GM18526 (cell line): Measurements from ENCODE around the gene TRIM10.

Experiments used
- POLR2A ChIP-seq: IDR thresholded peaks from 3 replicates; pipeline ENCODE4 v1.6.1; 2011; ENCODE audit not compliant: insufficient read length; ENCODE audit errors: extremely low read depth

The TRIM10 gene

GRCh38 chr6:30160785-30161531 lies at the start of gene TRIM10:
Gene TRIM10, minus strand, starts transcription at chr6:30161211. Its CDS starts 353 bp downstream, at chr6:30160858.
- no peak for TF ChIP-seq POLR2A

GRCh38 chr6:30207619-30208295 lies 46.7 kb upstream of the TRIM10 start:
- TF ChIP-seq POLR2A: no peak

GRCh38 chr6:30206799-30207618 lies 46.0 kb upstream of the TRIM10 start:
- no peak for TF ChIP-seq POLR2A

GRCh38 chr6:30206152-30206551 lies 45.1 kb upstream of the TRIM10 start:
- TF ChIP-seq POLR2A: no peak

GRCh38 chr6:30204116-30204515 lies 43.1 kb upstream of the TRIM10 start:
- no peak for TF ChIP-seq POLR2A

- TF ChIP-seq POLR2A: no peak
Measured at GRCh38 chr6:30202366-30202765, 41.4 kb upstream of the TRIM10 start.

- TF ChIP-seq POLR2A: no peak
Measured at GRCh38 chr6:30200551-30201281, 39.7 kb upstream of the TRIM10 start.

GRCh38 chr6:30198166-30199084 lies 37.4 kb upstream of the TRIM10 start:
- TF ChIP-seq POLR2A: no peak

- no peak for TF ChIP-seq POLR2A
Measured at GRCh38 chr6:30196376-30196775, 35.4 kb upstream of the TRIM10 start.

- no peak for TF ChIP-seq POLR2A
Measured at GRCh38 chr6:30195951-30196350, 34.9 kb upstream of the TRIM10 start.

- no peak for TF ChIP-seq POLR2A
Measured at GRCh38 chr6:30194797-30195690, 34.0 kb upstream of the TRIM10 start.

- no peak for TF ChIP-seq POLR2A
Measured at GRCh38 chr6:30192076-30192475, 31.1 kb upstream of the TRIM10 start.

- no peak for TF ChIP-seq POLR2A
Measured at GRCh38 chr6:30188541-30188940, 27.5 kb upstream of the TRIM10 start.
